Ishikawa (cell line): Measurements from ENCODE around the gene WDR46.

Experiments used
- CEBPB ChIP-seq: IDR thresholded peaks from 2 replicates; pipeline ENCODE4 v1.6.1; 2012
- CREB1 ChIP-seq: IDR thresholded peaks from 2 replicates; pipeline ENCODE4 v1.6.1; 2012; ENCODE audit warnings: low read depth
- EGR1 ChIP-seq: IDR thresholded peaks from 2 replicates; pipeline ENCODE4 v1.6.1; 2012
- EP300 ChIP-seq: IDR thresholded peaks from 2 replicates; pipeline ENCODE4 v1.6.1; 2012; ENCODE audit warnings: borderline replicate concordance
- FOXM1 ChIP-seq: IDR thresholded peaks from 2 replicates; pipeline ENCODE4 v1.6.1; 2012; ENCODE audit warnings: low read depth, borderline replicate concordance
- MAX ChIP-seq: IDR thresholded peaks from 2 replicates; pipeline ENCODE4 v1.6.1; 2012
- NFIC ChIP-seq: IDR thresholded peaks from 2 replicates; pipeline ENCODE4 v1.6.1; 2012
- RAD21 ChIP-seq: IDR thresholded peaks from 2 replicates; pipeline ENCODE4 v1.6.1; 2012; ENCODE audit warnings: low read depth
- TAF1 ChIP-seq: IDR thresholded peaks from 2 replicates; pipeline ENCODE4 v1.6.1; 2012; ENCODE audit warnings: low read depth, mild to moderate bottlenecking
- TCF12 ChIP-seq: IDR thresholded peaks from 2 replicates; pipeline ENCODE4 v1.6.1; 2012; ENCODE audit warnings: low read depth
- TEAD4 ChIP-seq: IDR thresholded peaks from 2 replicates; pipeline ENCODE4 v1.6.1; 2012
- YY1 ChIP-seq: IDR thresholded peaks from 2 replicates; pipeline ENCODE4 v1.6.1; 2012; ENCODE audit warnings: low read depth
- ZBTB7A ChIP-seq: IDR thresholded peaks from 2 replicates; pipeline ENCODE4 v1.6.1; 2012; ENCODE audit warnings: low read depth
- TF ChIP-seq, protein P1 (sequence below): IDR thresholded peaks from 2 replicates; pipeline ENCODE4 v1.6.1; 2012
- TF ChIP-seq, protein P2 (sequence below): IDR thresholded peaks from 2 replicates; pipeline ENCODE4 v1.6.1; 2012; ENCODE audit warnings: low read depth, mild to moderate bottlenecking

WDR46 gene

DNA sequence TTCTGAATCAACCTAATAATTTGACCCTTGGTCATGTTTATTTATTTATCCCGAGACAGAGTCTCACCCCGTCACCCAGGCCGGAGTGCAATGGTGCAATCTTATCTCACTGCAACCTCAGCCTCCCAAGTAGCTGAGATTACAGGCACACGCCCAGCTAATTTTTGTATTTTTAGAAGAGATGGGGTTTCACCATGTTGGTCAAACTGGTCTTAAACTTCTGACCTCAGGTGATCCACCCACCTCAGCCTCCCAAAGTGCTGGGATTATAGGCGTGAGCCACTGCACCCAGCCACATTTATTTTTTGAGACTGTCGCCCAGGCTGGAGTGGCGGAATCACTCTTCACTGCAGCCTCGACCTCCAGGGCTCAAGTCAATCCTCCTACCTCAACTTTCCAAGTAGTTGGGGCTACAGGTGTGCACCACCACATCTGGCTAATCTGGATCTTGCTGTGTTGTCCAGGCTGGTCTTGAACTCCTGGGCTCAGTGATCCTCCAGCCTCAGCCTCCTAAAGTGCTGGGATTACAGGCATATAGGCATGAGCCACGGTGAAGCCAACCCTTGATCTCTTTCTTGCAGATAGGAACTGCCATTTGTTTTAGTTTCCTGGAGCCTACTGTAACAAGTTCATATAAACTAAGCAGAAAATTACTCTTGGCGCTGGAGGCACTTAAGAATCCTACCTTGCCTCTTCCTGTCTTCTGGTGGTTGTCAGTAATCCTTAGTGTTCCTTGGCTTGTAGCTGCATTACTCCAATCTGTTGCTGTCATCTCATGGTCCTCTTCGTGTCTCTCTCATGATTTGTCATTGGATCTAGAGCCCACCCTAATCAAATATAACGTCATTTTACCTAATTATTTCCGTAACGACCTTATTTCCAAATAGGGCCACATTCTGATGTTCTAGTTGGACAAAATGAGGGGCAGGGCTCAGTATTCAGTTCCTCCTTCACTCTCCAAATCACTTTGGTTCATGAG is 14.8 kb downstream of the WDR46 start:
- TF ChIP-seq EP300, result no peak
- no peak for TF ChIP-seq MAX
- no peak for TF ChIP-seq NFIC
- no peak for TF ChIP-seq ZBTB7A
- no peak for TF ChIP-seq TCF12
- no peak for TF ChIP-seq CEBPB
- TF ChIP-seq, protein P1, sequence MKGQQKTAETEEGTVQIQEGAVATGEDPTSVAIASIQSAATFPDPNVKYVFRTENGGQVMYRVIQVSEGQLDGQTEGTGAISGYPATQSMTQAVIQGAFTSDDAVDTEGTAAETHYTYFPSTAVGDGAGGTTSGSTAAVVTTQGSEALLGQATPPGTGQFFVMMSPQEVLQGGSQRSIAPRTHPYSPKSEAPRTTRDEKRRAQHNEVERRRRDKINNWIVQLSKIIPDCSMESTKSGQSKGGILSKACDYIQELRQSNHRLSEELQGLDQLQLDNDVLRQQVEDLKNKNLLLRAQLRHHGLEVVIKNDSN, result no peak
- TF ChIP-seq CREB1, result no peak
- no peak for TF ChIP-seq YY1
- no peak for TF ChIP-seq TAF1
- TF ChIP-seq RAD21, result no peak
- no peak for TF ChIP-seq FOXM1
- TF ChIP-seq, protein P2, sequence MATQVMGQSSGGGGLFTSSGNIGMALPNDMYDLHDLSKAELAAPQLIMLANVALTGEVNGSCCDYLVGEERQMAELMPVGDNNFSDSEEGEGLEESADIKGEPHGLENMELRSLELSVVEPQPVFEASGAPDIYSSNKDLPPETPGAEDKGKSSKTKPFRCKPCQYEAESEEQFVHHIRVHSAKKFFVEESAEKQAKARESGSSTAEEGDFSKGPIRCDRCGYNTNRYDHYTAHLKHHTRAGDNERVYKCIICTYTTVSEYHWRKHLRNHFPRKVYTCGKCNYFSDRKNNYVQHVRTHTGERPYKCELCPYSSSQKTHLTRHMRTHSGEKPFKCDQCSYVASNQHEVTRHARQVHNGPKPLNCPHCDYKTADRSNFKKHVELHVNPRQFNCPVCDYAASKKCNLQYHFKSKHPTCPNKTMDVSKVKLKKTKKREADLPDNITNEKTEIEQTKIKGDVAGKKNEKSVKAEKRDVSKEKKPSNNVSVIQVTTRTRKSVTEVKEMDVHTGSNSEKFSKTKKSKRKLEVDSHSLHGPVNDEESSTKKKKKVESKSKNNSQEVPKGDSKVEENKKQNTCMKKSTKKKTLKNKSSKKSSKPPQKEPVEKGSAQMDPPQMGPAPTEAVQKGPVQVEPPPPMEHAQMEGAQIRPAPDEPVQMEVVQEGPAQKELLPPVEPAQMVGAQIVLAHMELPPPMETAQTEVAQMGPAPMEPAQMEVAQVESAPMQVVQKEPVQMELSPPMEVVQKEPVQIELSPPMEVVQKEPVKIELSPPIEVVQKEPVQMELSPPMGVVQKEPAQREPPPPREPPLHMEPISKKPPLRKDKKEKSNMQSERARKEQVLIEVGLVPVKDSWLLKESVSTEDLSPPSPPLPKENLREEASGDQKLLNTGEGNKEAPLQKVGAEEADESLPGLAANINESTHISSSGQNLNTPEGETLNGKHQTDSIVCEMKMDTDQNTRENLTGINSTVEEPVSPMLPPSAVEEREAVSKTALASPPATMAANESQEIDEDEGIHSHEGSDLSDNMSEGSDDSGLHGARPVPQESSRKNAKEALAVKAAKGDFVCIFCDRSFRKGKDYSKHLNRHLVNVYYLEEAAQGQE, result no peak

DNA sequence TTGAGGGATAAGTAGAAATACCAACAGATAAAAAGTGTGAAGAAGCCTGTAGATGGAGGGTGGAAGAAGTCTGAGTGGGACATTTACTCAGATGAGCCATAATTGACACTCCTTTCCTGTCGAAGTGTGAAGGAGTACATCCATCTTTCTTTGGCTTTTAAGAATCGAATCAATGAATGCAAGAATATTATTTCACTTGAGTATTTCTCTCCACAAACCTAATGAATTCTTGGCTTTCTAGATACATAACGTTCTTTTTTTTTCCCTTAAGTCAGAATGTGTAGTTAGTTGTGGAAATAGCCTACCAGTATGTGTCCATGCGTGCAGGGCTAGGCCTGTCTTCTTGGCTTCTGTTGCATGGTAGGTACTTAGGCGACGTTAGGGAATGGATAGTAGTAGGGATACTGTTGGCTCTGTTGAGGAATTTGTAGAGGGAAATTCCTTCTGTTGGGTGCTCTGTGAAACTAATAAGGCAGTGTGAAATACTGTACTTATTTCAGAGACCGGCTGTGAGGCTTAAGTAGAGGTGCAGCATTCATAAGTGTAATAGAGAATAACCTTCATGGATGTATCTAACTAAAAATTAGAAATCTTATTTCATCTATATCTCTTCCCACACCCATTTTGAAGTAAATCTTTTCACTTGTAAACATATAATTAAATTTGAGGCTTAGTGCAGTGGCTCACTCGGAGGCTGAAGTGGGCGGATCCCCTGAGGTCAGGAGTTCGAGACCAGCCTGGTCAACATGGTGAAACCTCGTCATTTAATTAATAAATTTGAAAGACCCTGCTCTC is 15.7 kb downstream of the WDR46 start:
- TF ChIP-seq CEBPB, result no peak
- no peak for TF ChIP-seq CREB1
- no peak for TF ChIP-seq YY1
- TF ChIP-seq, protein P2, result no peak
- TF ChIP-seq EGR1, result no peak
- TF ChIP-seq FOXM1, result no peak
- TF ChIP-seq MAX, result no peak
- TF ChIP-seq, protein P1, result no peak
- TF ChIP-seq NFIC, result no peak
- TF ChIP-seq TAF1, result no peak
- no peak for TF ChIP-seq ZBTB7A
- TF ChIP-seq RAD21, result no peak
- no peak for TF ChIP-seq TEAD4

GRCh38 chr6:33272275-33273128 is 16.5 kb downstream of the WDR46 start:
- TF ChIP-seq MAX, result no peak; the same call in 1 of the 2 replicates
- TF ChIP-seq TAF1, result peak; percentile 37; the same call in 1 of the 2 replicates

DNA sequence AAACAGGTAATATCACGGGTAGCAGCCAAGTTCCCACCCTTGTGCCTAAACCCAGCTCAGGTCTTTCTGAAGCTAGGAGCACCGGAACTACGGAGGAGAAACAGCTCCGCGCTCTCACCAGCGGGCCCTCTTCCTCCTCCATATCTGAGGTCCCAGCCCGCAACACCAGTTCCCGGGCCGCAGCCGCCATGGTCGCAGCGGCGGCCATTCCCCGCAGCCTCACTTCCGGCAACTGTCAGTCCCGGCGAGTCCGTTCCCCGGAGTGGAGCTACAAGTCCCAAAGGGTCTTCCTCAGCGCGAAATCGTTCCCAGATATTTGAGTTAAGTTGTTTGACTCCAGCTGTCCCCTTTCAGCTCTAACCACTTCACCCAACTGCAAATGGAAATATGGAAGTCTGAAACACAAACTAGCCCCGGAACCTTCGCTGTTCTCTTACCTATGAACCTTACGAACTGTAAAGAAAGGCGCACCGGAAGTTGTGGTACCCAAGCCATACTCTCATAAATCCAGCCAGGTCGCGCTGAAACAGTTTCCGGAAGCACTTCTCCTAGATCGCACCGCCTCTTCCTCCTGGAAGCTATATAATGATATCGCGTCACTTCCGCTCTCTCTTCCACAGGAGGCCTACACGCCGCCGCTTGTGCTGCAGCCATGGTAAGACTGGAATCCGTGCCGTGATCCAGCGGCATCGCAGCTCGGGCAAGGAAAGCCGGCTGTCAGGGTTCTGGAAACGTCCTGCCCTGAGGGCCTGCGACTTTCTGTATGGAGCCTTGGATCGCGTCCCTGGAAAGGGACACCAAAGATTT is 17.4 kb downstream of the WDR46 start, which contains the start of the genes RPS18 and VPS52:
RPS18 (plus strand) TSS at position 608 of the 807 bp plus-strand sequence; CDS start at position 653, 45 bp downstream.
VPS52 (minus strand) TSS at position 409 of the 807 bp plus-strand sequence; CDS start at position 208, 201 bp downstream.
- TF ChIP-seq TCF12 (peak; percentile 55), TEAD4 (peak; percentile 50), MAX (peak; percentile 98), CEBPB (no peak), FOXM1 (no peak), EP300 (peak; percentile 19; the same call in 1 of the 2 replicates), EGR1 (peak; percentile 44; the same call in 1 of the 2 replicates), TAF1 (peak; percentile 90), NFIC (no peak), ZBTB7A (no peak), CREB1 (peak; percentile 65; the same call in 1 of the 2 replicates), RAD21 (no peak), YY1 (peak; percentile 96)
- TF ChIP-seq, protein P1, result peak; percentile 40
- TF ChIP-seq, protein P2, result no peak
